ENCODE results near the gene ERICH6. TPM values are rescaled to one million over a fixed set of nuclear protein-coding genes. Genes with fewer than 3 reads are reported as not detected.

Gene ERICH6
- total and polyA plus RNA-seq, 2 donors (not counting 3 experiments of a cell fraction or from before 2014, with no cell fraction given): not detected

GRCh38 chr3:150734795-150735119 is 31.0 kb upstream of the ERICH6 start:
- BruUV-seq (replicated peaks): no TSS peak
- no peak overlapping the region for H3K4me2 ChIP-seq (ENCODE audit: insufficient read depth, low read length)
- no peak overlapping the region for H3K4me3 ChIP-seq (replicated peaks in 1 of 3; ENCODE audit: insufficient read depth in 1 of 3, low read depth in 1 of 3, low read length in 3 of 3)
- ChIA-PET CTCF (interaction anchor here (1.5 to 2.0 kb wide), 2 partner anchors 13 to 130 kb away, joined by 3 to 8 read pairs; no protein-coding TSS in a partner anchor), POLR2A (no interaction called here)
- no peak for FAIRE-seq
- no peaks in the 10 kb centered on the region for H3K9me1 ChIP-seq (replicated peaks; ENCODE audit: control insufficient read depth, extremely low read depth, insufficient read depth, low read length)
- no peaks in the 10 kb centered on the region for H3K36me3 ChIP-seq (ENCODE audit: control insufficient read depth in 2 of 2, extremely low read depth in 1 of 2, insufficient read depth in 2 of 2, low read length in 2 of 2)
- TF ChIP-seq EZH2 (IDR thresholded peaks at IDR 0.05; ENCODE audit: borderline replicate concordance, low read depth, low read length, severe bottlenecking) (no peak), GATA2 (IDR thresholded peaks at IDR 0.05; ENCODE audit: insufficient read depth, insufficient read length, low read depth, low read length) (no peak), FOS (IDR thresholded peaks at IDR 0.05; ENCODE audit: borderline replicate concordance, insufficient read depth, low read length) (no peak), JUN (IDR thresholded peaks at IDR 0.05; ENCODE audit: borderline replicate concordance, insufficient read depth, insufficient read length, low read depth) (no peak), MAX (IDR thresholded peaks at IDR 0.05; ENCODE audit: insufficient read depth, insufficient read length) (no peak), CTCF (IDR thresholded peaks at IDR 0.05; ENCODE audit: extremely low read depth in 1 of 2, insufficient read depth in 1 of 2, low read depth in 1 of 2, low read length in 2 of 2) (no peak), POLR2AphosphoS5 (IDR thresholded peaks at IDR 0.05; ENCODE audit: insufficient read depth, low read depth, low read length) (no peak), MYC (IDR thresholded peaks at IDR 0.05; ENCODE audit: low read depth, low read length) (no peak), POLR2A (IDR thresholded peaks at IDR 0.05; ENCODE audit: low read depth, low read length) (no peak)
- no peak overlapping the region for H2AFZ ChIP-seq (ENCODE audit: low read depth, low read length)
- dilution Hi-C loops (cut with MboI; ENCODE audit: extremely low pct_ligation_motif_present, low sequenced_read_pairs): no loop called here
- DNase-seq (ENCODE audit: low read depth, low spot score): no peak
- no peaks in the 10 kb centered on the region for H4K20me1 ChIP-seq (replicated peaks; ENCODE audit: control insufficient read depth, extremely low read depth, insufficient read depth, low read length)
- no peaks in the 10 kb centered on the region for H3K27me3 ChIP-seq (ENCODE audit: control insufficient read depth in 2 of 2, insufficient read depth in 2 of 2, low read length in 2 of 2)
- H3K9ac ChIP-seq (replicated peaks; ENCODE audit: extremely low read depth, insufficient read depth, low read length): no peak overlapping the region
- no peaks in the 10 kb centered on the region for H3K79me2 ChIP-seq (ENCODE audit: control insufficient read depth, insufficient read depth, low read length)
- no peaks in the 10 kb centered on the region for H3K9me3 ChIP-seq (replicated peaks; ENCODE audit: control insufficient read depth, insufficient read depth, low read length)
- no peak overlapping the region for H3K27ac ChIP-seq (ENCODE audit: insufficient read depth, low read depth, low read length)
- intact Hi-C loops (cut with micrococcal nuclease): no loop called here
- H3K4me1 ChIP-seq (ENCODE audit: control insufficient read depth, extremely low read depth, insufficient read depth, low read length): no peaks in the 10 kb centered on the region
